ENCODE results near the gene RHOH.

DNA sequence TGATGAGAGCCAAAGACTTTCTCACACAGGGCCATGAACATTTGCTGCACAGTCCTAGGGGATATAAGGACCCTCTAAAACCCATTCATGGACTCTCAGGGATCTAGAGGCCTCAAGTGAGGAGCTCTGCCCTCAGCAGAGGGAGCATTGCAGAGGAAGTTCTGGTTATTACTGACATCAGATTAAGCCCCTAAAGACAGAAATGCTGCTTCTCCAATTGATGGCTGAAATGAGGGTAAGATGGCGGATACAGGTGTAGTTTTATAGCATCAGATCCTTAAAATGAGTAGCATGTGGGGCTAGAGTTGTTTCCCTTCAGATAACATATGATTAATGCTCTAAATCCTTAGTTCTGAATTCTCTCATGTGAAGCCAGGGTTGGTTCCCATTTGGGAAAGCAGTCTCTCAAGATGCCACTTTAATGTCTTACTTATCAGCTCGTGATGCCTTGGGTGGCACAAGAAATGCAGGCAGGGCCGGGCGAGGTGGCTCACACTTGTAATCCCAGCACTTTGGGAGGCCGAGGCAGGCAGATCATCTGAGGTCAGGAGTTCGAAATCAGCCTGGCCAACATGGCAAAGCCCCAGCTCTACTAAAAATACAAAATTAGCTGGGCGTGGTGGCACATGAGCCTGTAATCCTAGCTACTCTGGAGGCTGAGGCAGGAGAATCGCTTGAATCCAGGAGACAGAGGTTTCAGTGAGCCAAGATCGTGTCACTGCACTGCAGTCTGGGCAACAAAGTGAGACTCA lies 7.9 kb downstream of the RHOH start:
- TF ChIP-seq SP1 (IDR thresholded peaks at IDR 0.05) (no peak), HDGF (IDR thresholded peaks at IDR 0.05; ENCODE audit: borderline replicate concordance) (no peak), NFRKB (IDR thresholded peaks at IDR 0.05) (no peak), FOXA1 (IDR thresholded peaks at IDR 0.05) (no peak), BHLHE40 (IDR thresholded peaks at IDR 0.05; ENCODE audit: borderline replicate concordance) (no peak), ZNF384 (IDR thresholded peaks at IDR 0.05) (no peak), SUZ12 (IDR thresholded peaks at IDR 0.05) (no peak), ARNT (IDR thresholded peaks at IDR 0.05) (no peak), FOXK2 (IDR thresholded peaks at IDR 0.05) (no peak), ELF4 (IDR thresholded peaks at IDR 0.05) (no peak)
- TF ChIP-seq, protein P1, sequence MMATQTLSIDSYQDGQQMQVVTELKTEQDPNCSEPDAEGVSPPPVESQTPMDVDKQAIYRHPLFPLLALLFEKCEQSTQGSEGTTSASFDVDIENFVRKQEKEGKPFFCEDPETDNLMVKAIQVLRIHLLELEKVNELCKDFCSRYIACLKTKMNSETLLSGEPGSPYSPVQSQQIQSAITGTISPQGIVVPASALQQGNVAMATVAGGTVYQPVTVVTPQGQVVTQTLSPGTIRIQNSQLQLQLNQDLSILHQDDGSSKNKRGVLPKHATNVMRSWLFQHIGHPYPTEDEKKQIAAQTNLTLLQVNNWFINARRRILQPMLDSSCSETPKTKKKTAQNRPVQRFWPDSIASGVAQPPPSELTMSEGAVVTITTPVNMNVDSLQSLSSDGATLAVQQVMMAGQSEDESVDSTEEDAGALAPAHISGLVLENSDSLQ (IDR thresholded peaks at IDR 0.05): no peak

Measured in HEK293T (cell line).